Measurements from ENCODE around the gene CES1.

DNA sequence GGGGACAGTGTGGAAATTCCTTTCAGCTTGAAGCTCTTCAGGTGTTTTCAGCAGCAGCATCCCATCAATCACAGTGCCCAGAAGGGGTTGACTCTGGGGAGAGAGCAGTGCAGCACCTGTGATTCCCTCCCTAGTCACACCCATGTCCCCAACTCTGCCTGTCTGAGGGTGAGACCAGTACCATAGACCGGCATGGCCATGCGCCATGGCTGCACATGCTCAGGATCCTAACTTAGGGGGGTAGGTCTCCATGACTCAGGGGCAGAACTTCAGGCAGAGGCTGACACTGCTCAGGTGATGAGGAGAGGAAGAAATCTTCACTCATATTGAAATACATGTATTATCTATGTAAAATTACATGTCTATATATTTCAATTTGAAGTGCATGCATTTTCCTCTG is 19.9 kb downstream of the CES1 start:
- TF ChIP-seq, protein P1, sequence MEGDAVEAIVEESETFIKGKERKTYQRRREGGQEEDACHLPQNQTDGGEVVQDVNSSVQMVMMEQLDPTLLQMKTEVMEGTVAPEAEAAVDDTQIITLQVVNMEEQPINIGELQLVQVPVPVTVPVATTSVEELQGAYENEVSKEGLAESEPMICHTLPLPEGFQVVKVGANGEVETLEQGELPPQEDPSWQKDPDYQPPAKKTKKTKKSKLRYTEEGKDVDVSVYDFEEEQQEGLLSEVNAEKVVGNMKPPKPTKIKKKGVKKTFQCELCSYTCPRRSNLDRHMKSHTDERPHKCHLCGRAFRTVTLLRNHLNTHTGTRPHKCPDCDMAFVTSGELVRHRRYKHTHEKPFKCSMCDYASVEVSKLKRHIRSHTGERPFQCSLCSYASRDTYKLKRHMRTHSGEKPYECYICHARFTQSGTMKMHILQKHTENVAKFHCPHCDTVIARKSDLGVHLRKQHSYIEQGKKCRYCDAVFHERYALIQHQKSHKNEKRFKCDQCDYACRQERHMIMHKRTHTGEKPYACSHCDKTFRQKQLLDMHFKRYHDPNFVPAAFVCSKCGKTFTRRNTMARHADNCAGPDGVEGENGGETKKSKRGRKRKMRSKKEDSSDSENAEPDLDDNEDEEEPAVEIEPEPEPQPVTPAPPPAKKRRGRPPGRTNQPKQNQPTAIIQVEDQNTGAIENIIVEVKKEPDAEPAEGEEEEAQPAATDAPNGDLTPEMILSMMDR (conservative IDR thresholded peaks at IDR 0.05 in 1 of 2, IDR thresholded peaks at IDR 0.05 in 1 of 2; ENCODE audit: low read depth in 1 of 2, low read length in 2 of 2) = no peak
- no peak for TF ChIP-seq EZH2 (IDR thresholded peaks at IDR 0.05; ENCODE audit: low read length, missing control alignments)

All from fibroblast of lung (primary cell).